Measurements from ENCODE around the gene CAPRIN2. TPM values are rescaled to one million over a fixed set of nuclear protein-coding genes. Genes with fewer than 3 reads are reported as not detected.

The CAPRIN2 gene
- total RNA-seq, 2 donors from 2014 or later = 52.8 to 61.8 TPM

- TF ChIP-seq CTCF (IDR thresholded peaks at IDR 0.05) = no peak
- peak overlapping the region; percentile 81 for H3K4me3 ChIP-seq
- H3K27ac ChIP-seq = peak overlapping the region; percentile 65 to 81
- peak; percentile 61 for ATAC-seq (ENCODE audit: insufficient number of reproducible peaks, low FRiP score, low read depth)
- H3K36me3 ChIP-seq = no peaks in the 10 kb centered on the region
- H3K9me3 ChIP-seq = no peaks in the 10 kb centered on the region
- DNase-seq (ENCODE audit: low spot score) = peak; percentile 66
- H3K4me1 ChIP-seq (ENCODE audit: control insufficient read depth in 1 of 2, low read depth in 2 of 2) = peaks cover 11 to 18% of the 10 kb centered on the region in 2 donors
- no peaks in the 10 kb centered on the region for H3K27me3 ChIP-seq (replicated peaks; ENCODE audit: insufficient read depth)
These were observed 40.9 kb upstream of the CAPRIN2 start for GRCh38 chr12:30795410-30796312.

- Histone ChIP-seq H3K27me3 (replicated peaks; ENCODE audit: insufficient read depth) (no peaks in the 10 kb centered on the region), H3K36me3 (no peaks in the 10 kb centered on the region), H3K4me1 (ENCODE audit: control insufficient read depth in 1 of 2, low read depth in 2 of 2) (peaks cover 11 to 18% of the 10 kb centered on the region in 2 donors), H3K27ac (peak overlapping the region; percentile 65 to 81), H3K4me3 (peak overlapping the region; percentile 81), H3K9me3 (no peaks in the 10 kb centered on the region)
- no peak for TF ChIP-seq CTCF (IDR thresholded peaks at IDR 0.05)
- DNase-seq (ENCODE audit: low spot score) (peak; percentile 22), ATAC-seq (ENCODE audit: insufficient number of reproducible peaks, low FRiP score, low read depth) (peak; percentile 21)
These were observed 40.0 kb upstream of the CAPRIN2 start for GRCh38 chr12:30794591-30795409.

- H3K27ac ChIP-seq = no peak overlapping the region
- no peak for DNase-seq (ENCODE audit: low spot score)
- no peak overlapping the region for H3K4me3 ChIP-seq
- no peaks in the 10 kb centered on the region for H3K36me3 ChIP-seq
- ATAC-seq (ENCODE audit: insufficient number of reproducible peaks, low FRiP score, low read depth) = no peak
- peaks cover 11 to 18% of the 10 kb centered on the region in 2 donors for H3K4me1 ChIP-seq (ENCODE audit: control insufficient read depth in 1 of 2, low read depth in 2 of 2)
- H3K9me3 ChIP-seq = no peaks in the 10 kb centered on the region
- H3K27me3 ChIP-seq (replicated peaks; ENCODE audit: insufficient read depth) = no peaks in the 10 kb centered on the region
- TF ChIP-seq CTCF (IDR thresholded peaks at IDR 0.05) = no peak
These were observed 39.3 kb upstream of the CAPRIN2 start for GRCh38 chr12:30794020-30794419.

GRCh38 chr12:30792648-30793499 is 38.1 kb upstream of the CAPRIN2 start:
- Histone ChIP-seq H3K36me3 (no peaks in the 10 kb centered on the region), H3K4me3 (no peak overlapping the region), H3K4me1 (ENCODE audit: control insufficient read depth in 1 of 2, low read depth in 2 of 2) (peaks cover 11 to 18% of the 10 kb centered on the region in 2 donors), H3K9me3 (no peaks in the 10 kb centered on the region), H3K27me3 (replicated peaks; ENCODE audit: insufficient read depth) (no peaks in the 10 kb centered on the region), H3K27ac (no peak overlapping the region)
- ATAC-seq (ENCODE audit: insufficient number of reproducible peaks, low FRiP score, low read depth) (no peak), DNase-seq (ENCODE audit: low spot score) (no peak)
- no peak for TF ChIP-seq CTCF (IDR thresholded peaks at IDR 0.05)

All from thoracic aorta (tissue), 2 donors.